Ovary (tissue), 9 donors: ENCODE results near the gene MAP3K7. TPM values are rescaled to one million over a fixed set of nuclear protein-coding genes. Genes with fewer than 3 reads are reported as not detected.
A peak's percentile ranks its signal among the peaks of the same experiment; 100 is the strongest.

ENCODE experiments used
- DNase-seq, 5 donors: peaks; one replicate each; pipeline ENCODE4 v3.0.0-alpha.2; 2019 to 2020
- H3K27ac ChIP-seq, 2 donors: fragments of 200-600 bp; one replicate each; pipeline versions ENCODE4 v1.5.1 to v1.8.0; 2019 to 2022
- H3K27me3 ChIP-seq: fragments of 200-600 bp; one replicate; pipeline ENCODE4 v1.8.0; 2022
- H3K36me3 ChIP-seq: fragments of 200-600 bp; sonication (generic); one replicate; pipeline ENCODE4 v1.5.1; 2019
- H3K4me1 ChIP-seq: one replicate; pipeline ENCODE4 v1.8.1; 2013; ENCODE audit warnings: mild to moderate bottlenecking, moderate library complexity; ENCODE audit not compliant: insufficient read depth
- H3K4me3 ChIP-seq: fragments of 200-600 bp; sonication (generic); one replicate; pipeline ENCODE4 v1.5.1; 2017
- H3K9me3 ChIP-seq, 2 donors: fragments of 200-600 bp in 1 of 2; sonication (generic) in 1 of 2; one replicate each; pipeline versions ENCODE4 v1.5.1 to v1.8.1; 2013 to 2019; ENCODE audit warnings: mild to moderate bottlenecking in 1 of 2, moderate library complexity in 1 of 2
- EP300 ChIP-seq: sonication (generic); formaldehyde crosslinking; IDR thresholded peaks from one replicate; pipeline ENCODE4 v1.6.1; 2017; ENCODE audit warnings: antibody characterized with exemption
- POLR2A ChIP-seq: fragments of 450-650 bp; IDR thresholded peaks from one replicate; pipeline ENCODE4 v1.6.1; 2017; ENCODE audit warnings: antibody characterized with exemption, mild to moderate bottlenecking, moderate library complexity
- WGBS, 3 donors: extraction: QIAGEN DNeasy Blood & Tissue Kit in 1 of 3; methylation state at CpG; one replicate each; pipeline versions ENCODE4 v1.1.5 to v1.1.7; 2013 to 2017; 5-methylcytosine and 5-hydroxymethylcytosine counted together
- intact Hi-C, 4 donors: fragments of 100-400 bp; cut with DNase I; formaldehyde crosslinking; loops; one replicate each; pipeline versions ENCODE4 v1.11.0 to v1.15.1; 2022 to 2023
- polyA plus RNA-seq, 2 donors: library from polyadenylated mRNA; stranded (reverse); fragments of 200-250 nt in 1 of 2; fragments of 350-450 nt in 1 of 2; fragmentation: Illumina TruSeq in 1 of 2; extraction: RNeasy Lipid Tissue Mini Kit (QIAGEN cat#74804) in 1 of 2; gene quantifications; one replicate each; pipeline ENCODE4 v1.2.3, GENCODE V29; 2013 to 2014
- total RNA-seq, 7 donors: library from RNA; depleted of rRNA in 2 of 7; stranded (reverse); fragments of >200 nt in 2 of 7; fragmentation: NEBNext Ultra II Directional in 3 of 7; extraction: Animal tissue kit (Norgen Biotek cat#: 25700) in 3 of 7; gene quantifications; one replicate each; pipeline versions ENCODE4 v1.1.0 to v1.2.4, GENCODE V29; 2016 to 2023
- TF ChIP-seq, protein P1 (sequence below), 3 donors: fragments of 450-650 bp in 2 of 3; fragments of 200-600 bp in 1 of 3; IDR thresholded peaks; one replicate each; pipeline versions ENCODE4 v1.5.1 to v1.8.0; 2016 to 2022; ENCODE audit warnings: antibody characterized with exemption in 3 of 3, mild to moderate bottlenecking in 1 of 3
- donor health status: DM: no; HTN: no; CAD: no; lungs with moderate emphysema.
- donor health status: DM: no; HTN: no; CAD: no.
- donor health status: Bipolar disorder and iron deficiency.
- donor health status: DM: yes; HTN: yes; CAD: no.
- donor health status: DM: no; HTN: no; CAD: no.
- donor health status: DM: yes; HTN: yes; CAD: no.

The MAP3K7 gene
- total and polyA plus RNA-seq, 9 donors = 14.1 to 30.5 (median 24.9) TPM

DNA sequence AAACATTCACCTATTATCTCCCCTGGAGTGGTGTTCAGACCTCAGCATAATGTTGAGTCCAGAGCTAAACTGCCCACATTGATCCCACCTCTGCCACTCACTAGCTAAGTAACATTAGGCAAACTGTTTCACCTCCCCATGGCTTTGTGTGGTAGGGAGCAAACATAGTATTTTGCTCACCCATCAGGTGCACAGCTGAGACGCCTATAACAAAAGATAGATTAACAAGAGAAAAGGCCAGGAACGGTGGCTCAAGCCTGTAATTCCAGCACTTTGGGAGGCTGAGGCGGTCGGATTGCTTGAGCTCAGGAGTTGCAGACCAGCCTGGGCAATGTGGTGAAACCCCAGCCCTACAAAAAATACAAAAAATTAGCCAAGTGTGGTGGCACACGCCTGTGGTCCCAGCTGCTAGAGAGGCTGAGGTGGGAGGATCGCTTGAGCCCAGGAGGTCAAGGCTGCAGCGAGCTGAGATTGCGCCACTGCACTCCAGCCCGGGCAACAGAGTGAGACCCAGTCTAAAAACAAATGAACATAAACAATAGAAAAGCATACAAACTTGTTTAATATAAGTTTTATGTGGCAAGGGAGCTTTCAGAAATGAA lies 91.6 kb downstream of the MAP3K7 start:
- no peak for DNase-seq
- H3K36me3 ChIP-seq = no peaks in the 10 kb centered on the region
- H3K4me3 ChIP-seq = no peak overlapping the region
- intact Hi-C loops = no loop called here
- H3K27ac ChIP-seq = no peak overlapping the region
- H3K27me3 ChIP-seq = no peaks in the 10 kb centered on the region
- TF ChIP-seq POLR2A = no peak
- no peak for TF ChIP-seq EP300
- TF ChIP-seq, protein P1, sequence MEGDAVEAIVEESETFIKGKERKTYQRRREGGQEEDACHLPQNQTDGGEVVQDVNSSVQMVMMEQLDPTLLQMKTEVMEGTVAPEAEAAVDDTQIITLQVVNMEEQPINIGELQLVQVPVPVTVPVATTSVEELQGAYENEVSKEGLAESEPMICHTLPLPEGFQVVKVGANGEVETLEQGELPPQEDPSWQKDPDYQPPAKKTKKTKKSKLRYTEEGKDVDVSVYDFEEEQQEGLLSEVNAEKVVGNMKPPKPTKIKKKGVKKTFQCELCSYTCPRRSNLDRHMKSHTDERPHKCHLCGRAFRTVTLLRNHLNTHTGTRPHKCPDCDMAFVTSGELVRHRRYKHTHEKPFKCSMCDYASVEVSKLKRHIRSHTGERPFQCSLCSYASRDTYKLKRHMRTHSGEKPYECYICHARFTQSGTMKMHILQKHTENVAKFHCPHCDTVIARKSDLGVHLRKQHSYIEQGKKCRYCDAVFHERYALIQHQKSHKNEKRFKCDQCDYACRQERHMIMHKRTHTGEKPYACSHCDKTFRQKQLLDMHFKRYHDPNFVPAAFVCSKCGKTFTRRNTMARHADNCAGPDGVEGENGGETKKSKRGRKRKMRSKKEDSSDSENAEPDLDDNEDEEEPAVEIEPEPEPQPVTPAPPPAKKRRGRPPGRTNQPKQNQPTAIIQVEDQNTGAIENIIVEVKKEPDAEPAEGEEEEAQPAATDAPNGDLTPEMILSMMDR (IDR thresholded peaks at IDR 0.05) = no peak
- no peaks in the 10 kb centered on the region for H3K9me3 ChIP-seq
- no peaks in the 10 kb centered on the region for H3K4me1 ChIP-seq
- 86 to 89% (median 87%) methylated on average over 9 of the region's 9 CpGs for WGBS, 3 donors

DNA sequence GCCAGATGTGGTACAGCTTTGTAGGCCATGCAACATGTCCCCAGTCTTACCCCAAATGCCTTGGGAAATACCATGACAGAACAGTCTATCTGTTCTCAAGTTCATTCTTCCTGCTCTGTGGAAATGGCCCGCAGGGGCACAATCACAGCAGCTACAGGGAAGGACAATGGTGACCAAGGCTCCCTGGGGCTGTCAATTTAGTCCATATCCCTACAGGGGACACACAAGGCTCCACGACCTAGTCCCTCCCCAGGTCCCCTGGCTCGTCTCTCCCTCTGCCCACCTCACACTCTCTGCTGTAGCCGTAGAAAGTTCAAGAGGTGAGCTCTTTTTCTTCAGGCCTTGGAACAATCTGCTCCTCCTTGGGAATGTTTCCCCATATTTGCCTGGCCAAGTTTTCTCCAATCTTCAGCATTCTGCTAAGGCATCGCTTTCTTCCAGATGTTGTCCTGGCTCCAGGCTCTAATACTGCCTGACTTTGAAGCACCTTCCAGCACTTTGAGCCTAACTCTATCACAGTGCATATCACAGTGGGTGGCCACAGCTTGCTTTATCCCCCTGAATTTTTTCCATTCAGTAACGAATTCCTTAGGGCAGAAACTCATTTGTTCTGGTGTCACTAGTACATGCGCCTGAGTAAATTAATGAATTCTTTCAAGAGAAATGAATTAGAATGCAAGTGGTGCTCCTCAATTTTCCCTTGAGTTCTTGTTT lies 92.6 kb downstream of the MAP3K7 start:
- DNase-seq = peak in 3 of 5 donors; percentile 23 to 51 (median 28)
- H3K4me3 ChIP-seq = no peak overlapping the region
- WGBS, 3 donors = 25% methylated on average over 7 of the region's 7 CpGs
- no peaks in the 10 kb centered on the region for H3K4me1 ChIP-seq
- intact Hi-C loops = no loop called here
- no peaks in the 10 kb centered on the region for H3K36me3 ChIP-seq
- H3K27ac ChIP-seq = no peak overlapping the region
- no peaks in the 10 kb centered on the region for H3K9me3 ChIP-seq
- no peaks in the 10 kb centered on the region for H3K27me3 ChIP-seq
- TF ChIP-seq, protein P1 (IDR thresholded peaks at IDR 0.05) = no peak

DNA sequence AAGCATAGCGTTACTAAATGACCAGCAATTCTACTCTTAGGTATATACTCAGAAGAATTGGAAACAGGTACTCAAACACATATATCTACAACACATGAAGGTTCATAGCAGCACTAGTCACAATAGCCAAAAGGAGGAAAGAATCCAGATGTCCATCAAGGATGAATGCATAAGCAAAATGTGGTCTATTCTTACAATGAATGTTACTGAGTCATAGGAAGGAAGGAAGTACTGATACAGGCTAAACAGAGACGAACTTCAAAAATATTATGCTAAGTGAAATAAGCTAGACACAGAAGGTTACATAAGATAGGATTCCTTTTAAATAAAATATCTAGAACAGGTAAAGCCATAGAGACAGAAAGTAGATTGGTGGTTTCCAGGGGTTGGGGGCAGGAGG lies 93.5 kb downstream of the MAP3K7 start:
- H3K4me3 ChIP-seq = no peak overlapping the region
- TF ChIP-seq POLR2A = no peak
- TF ChIP-seq EP300 = no peak
- TF ChIP-seq, protein P1 (IDR thresholded peaks at IDR 0.05) = no peak
- WGBS, 3 donors = 64 to 80% (median 71%) methylated on average over 2 of the region's 2 CpGs
- H3K27ac ChIP-seq = no peak overlapping the region
- no peaks in the 10 kb centered on the region for H3K4me1 ChIP-seq
- H3K36me3 ChIP-seq = no peaks in the 10 kb centered on the region
- no peaks in the 10 kb centered on the region for H3K9me3 ChIP-seq
- H3K27me3 ChIP-seq = no peaks in the 10 kb centered on the region
- intact Hi-C loops = no loop called here
- no peak for DNase-seq

DNA sequence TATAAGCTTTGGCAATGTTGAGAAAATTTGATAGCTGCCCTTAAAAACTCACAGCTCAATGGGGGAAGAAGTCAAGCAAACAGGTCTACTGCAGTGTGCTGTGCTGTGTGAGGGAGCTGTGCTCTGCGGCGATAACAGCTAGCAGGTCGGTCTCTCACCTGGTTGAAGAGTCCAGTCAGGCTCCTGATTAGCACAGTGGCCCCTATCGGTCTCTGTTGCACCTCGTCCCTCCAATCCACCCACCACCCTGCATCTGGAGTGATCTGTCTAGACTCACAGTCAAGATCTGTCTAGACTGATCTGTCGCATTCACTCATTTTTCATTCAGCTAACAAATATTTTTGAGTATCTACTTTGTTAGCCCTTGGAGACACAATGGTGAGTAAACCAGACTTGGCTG lies 94.1 kb downstream of the MAP3K7 start:
- H3K36me3 ChIP-seq = no peaks in the 10 kb centered on the region
- TF ChIP-seq EP300 (no peak), POLR2A (no peak)
- TF ChIP-seq, protein P1 (IDR thresholded peaks at IDR 0.05) = no peak
- 94 to 97% (median 96%) methylated on average over 6 of the region's 6 CpGs for WGBS, 3 donors

More for the DNA sequence above, 94.1 kb downstream of the MAP3K7 start:
- no peaks in the 10 kb centered on the region for H3K9me3 ChIP-seq
- intact Hi-C loops = no loop called here
- no peak overlapping the region for H3K4me3 ChIP-seq
- no peak overlapping the region for H3K27ac ChIP-seq
- no peaks in the 10 kb centered on the region for H3K4me1 ChIP-seq
- H3K27me3 ChIP-seq = no peaks in the 10 kb centered on the region
- no peak for DNase-seq
